Myocyte (in vitro differentiated cells): Measurements from ENCODE around the gene HSBP1L1. TPM values are rescaled to one million over a fixed set of nuclear protein-coding genes. Genes with fewer than 3 reads are reported as not detected.
"Not testable (repeated sequence)": the region's sequence is repeated elsewhere in the genome, so short reads cannot be mapped to it uniquely, and the experiment has no call there.

Experiments used
- DNase-seq: peaks from one replicate; pipeline ENCODE4 v3.0.0-alpha.2; 2012; ENCODE audit warnings: low read depth
- total RNA-seq: library from RNA; depleted of rRNA; stranded (reverse); fragments of >200 nt; gene quantifications from 2 replicates; pipeline ENCODE4 v1.2.3, GENCODE V29; 2014

The HSBP1L1 gene
- total RNA-seq, 1 donor from 2014 or later = not detected

DNA sequence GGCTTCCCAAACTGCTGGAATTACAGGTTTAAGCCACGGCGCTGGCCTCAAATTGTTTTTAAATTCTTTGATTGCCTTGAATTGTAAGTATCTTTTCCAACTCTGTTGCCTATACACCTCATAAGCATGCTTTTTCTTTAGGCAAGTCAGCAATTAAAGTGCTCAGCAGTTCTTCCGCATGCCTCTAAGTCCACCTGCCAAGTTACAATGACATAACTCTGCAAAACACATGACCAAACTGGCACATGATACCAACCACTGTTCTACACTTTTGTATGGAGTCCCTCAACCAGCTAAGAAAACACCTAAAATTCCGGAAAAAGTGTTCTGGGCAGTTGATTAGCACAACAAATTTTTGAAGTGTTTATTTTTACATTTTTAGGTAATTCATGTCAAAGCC lies 18.8 kb downstream of the HSBP1L1 start:
- DNase-seq = no peak

- no peak for DNase-seq
These were observed 19.4 kb downstream of the HSBP1L1 start for GRCh38 chr18:79983793-79984192.

GRCh38 chr18:79985172-79985571 lies 20.7 kb downstream of the HSBP1L1 start:
- DNase-seq = no peak

GRCh38 chr18:79986726-79987125 lies 22.3 kb downstream of the HSBP1L1 start:
- DNase-seq = peak; percentile 25

DNA sequence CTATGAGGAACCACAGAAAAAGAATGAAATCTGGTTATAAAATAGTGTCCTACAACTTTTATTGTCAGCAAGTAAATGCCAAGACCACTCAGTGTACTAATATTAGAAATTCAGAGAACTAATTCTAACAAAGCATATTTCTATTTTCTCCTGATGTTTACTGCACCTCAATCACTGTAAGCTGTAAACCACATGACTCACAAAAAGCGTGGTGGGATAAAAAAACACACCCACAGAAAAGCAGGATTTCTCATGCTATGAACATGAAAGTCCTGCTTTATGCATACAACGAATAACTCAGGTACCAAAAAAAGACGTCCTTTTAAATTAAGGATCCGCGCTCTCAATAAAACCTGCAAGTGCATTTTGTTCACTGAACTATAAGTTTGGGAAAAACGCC lies 23.1 kb downstream of the HSBP1L1 start:
- no peak for DNase-seq

- peak; percentile 54 for DNase-seq
These were observed 23.6 kb downstream of the HSBP1L1 start for GRCh38 chr18:79988071-79988450.

- DNase-seq = peak; percentile 86
These were observed 24.2 kb downstream of the HSBP1L1 start, which contains the start of gene TXNL4A for GRCh38 chr18:79988451-79989194. Gene TXNL4A, minus strand, starts transcription at chr18:79988563. Its CDS starts 171 bp downstream, at chr18:79988392.

DNA sequence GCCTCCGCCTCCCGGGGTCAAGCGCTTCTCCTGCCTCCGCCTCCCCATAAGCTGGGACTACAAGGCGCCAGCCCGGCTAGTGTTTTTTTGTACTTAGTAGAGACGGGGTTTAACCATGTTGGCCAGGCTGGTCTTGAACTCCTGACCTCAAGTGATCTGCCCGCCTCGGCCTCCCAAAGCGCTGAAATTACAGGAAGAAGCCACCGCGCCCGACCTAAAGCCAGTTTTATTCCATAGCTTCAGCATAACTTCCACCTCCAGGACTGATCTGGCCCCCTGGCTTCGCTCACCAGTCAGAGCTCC lies 24.7 kb downstream of the HSBP1L1 start:
- no peak for DNase-seq

DNA sequence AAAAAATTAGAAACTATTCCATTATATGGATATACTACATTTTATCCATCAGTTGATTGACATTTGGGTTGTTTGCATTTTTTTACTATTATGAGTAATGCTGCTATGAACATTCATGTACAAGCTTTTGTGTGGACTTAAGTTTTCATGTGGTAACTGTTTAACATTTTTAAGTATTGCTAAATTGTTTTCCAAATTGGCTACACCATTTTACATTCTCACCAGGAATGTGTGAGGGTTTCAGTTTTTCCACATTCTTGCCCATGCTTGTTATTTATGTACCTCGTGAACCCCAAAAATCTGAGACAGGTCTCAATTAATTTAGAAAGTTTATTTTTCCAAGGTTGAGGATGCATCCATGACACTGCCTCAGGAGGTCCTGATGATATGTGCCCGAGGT lies 27.1 kb downstream of the HSBP1L1 start:
- DNase-seq = no peak

GRCh38 chr18:79999701-80000100 lies 35.3 kb downstream of the HSBP1L1 start:
- not testable (repeated sequence) for DNase-seq

GRCh38 chr18:80000877-80001276 lies 36.4 kb downstream of the HSBP1L1 start:
- DNase-seq = no peak

- DNase-seq = no peak
These were observed 38.0 kb downstream of the HSBP1L1 start for GRCh38 chr18:80002468-80002867.

DNA sequence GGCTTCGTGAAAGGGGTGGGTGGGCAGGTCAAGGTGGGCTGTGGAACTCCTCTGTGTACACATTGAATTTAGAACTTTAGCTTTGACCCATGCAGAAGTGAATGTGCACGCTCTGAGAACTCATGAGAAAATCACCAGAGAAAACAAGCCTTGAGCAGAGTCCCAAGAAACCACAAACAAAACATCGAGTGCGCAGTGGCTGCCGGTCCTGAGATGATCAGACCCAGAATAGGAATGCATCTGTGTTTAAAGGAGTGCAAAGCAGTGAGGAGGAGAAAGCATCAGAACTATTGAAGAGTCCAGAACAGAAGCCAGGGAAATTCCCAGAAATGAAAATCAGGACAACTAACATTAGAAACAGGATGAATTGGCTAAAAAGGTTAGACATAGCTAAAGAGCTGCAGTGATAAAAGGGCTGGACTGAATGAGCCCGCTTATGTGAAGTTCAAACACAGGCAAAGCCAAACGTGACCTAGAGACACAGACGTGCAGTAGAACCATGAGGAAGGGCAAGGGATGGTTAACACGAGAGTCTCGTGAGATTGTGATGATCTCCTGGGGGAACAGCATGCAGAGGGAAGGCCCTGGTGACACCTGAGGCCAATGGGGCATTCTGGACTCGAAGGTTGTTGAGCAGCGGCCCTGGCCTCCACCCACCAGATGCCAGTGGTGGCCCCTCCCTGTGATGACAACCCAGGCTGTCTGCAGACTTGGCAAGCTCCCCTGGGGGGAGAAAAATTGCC lies 40.3 kb downstream of the HSBP1L1 start:
- DNase-seq = no peak

- DNase-seq = no peak
These were observed 42.3 kb downstream of the HSBP1L1 start for GRCh38 chr18:80006724-80007123.

DNA sequence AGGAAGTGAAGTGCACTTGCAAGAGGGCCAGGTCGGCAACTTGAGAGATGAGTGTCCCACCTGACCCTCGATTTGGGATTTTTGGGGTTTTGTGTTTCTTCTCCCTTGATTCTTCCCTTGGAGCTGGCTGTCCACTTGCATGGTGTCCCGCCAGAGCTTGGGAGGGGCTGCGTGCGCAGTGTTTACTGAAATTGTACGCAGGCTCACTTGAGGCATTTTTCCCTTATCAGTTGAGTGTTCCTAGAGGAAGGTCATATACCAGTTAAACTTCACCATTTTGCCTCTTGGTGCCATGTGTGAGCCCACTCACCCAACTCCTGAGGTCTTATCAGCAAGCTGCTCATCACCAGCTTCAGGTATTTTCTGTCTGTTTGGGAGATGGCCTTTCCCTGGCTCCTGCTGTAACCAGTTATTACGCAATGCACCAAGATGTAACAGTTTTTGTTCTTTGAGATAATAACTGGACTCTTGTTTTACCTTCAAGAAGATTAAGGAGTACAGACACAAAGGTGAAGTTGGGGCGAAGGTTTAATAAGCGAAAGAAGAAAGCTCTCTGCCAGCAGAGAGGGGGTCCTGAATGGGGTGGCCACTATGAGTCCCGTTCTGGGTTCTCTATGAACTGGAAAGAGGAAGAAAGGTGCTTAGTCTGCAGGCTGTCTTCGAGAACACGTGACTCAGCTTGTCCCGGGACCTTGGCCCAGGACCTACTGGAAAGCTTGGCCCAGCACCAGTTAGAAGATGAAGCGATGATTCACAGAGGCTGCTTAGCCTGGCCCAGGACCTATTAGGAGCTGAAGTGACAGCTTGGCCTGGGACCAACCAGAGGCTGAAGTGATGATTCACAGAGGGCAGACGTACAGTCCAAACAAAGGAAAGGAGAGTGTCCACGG lies 45.5 kb downstream of the HSBP1L1 start:
- DNase-seq = peak; percentile 99

DNA sequence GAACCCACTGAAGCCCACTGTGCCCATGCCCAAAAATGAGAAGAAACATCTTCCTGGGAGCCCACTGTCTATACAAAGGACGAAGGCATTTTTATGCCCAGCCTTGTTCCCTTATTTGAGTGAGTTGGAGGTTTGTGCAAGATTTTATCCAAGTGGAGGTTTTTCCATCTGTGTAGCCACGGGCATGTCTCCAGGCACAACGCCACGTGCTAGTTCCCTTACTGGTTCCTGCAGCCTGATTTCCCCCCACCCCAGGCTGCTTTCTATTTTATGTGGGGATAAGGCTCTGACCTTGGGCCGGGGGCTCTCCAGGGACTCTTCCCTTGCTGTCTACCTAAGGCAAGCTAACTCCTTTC lies 46.1 kb downstream of the HSBP1L1 start:
- no peak for DNase-seq

- not testable (repeated sequence) for DNase-seq
These were observed 47.2 kb downstream of the HSBP1L1 start for GRCh38 chr18:80011496-80012137.

DNA sequence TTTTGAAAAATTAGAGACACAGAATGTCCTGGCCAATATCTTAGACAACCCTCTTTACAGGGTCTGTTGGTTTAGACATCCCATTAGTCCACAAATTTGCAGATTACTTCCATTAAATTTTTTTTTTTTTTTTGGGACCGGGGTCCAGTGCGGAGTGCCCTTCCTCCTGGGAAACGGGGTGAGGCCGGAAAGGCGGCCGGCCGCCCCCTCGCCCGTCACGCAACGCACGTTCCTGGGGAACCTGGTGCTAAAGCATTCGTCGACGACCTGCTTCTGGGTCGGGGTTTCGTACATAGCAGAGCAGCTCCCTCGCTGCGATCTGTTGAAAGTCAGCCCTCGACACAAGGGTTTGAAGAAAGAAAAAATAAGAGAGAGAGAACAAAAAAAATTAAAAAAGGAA lies 48.3 kb downstream of the HSBP1L1 start:
- no peak for DNase-seq
